SH-SY5Y (cell line): ENCODE measurements around the gene ZNF787.

ENCODE experiments used
- GATA2 ChIP-seq: IDR thresholded peaks from 2 replicates; pipeline ENCODE4 v1.6.1; 2011; ENCODE audit warnings: mild to moderate bottlenecking, low read depth, low read length
- GATA3 ChIP-seq: IDR thresholded peaks from 2 replicates; pipeline ENCODE4 v1.6.1; 2011; ENCODE audit warnings: low read depth, mild to moderate bottlenecking, low read length, moderate library complexity

Gene ZNF787

GRCh38 chr19:56149656-56150038, 28.6 kb upstream of the ZNF787 start:
- no peak for TF ChIP-seq GATA2
- TF ChIP-seq GATA3: no peak

GRCh38 chr19:56148096-56148495, 27.0 kb upstream of the ZNF787 start:
- TF ChIP-seq GATA2: no peak
- TF ChIP-seq GATA3: no peak

- TF ChIP-seq GATA3 (no peak), GATA2 (no peak)
Measured at GRCh38 chr19:56147307-56147706, 26.2 kb upstream of the ZNF787 start.

GRCh38 chr19:56146904-56147303, 25.8 kb upstream of the ZNF787 start:
- TF ChIP-seq GATA3: no peak
- TF ChIP-seq GATA2: no peak

- no peak for TF ChIP-seq GATA3
- no peak for TF ChIP-seq GATA2
Measured at GRCh38 chr19:56145698-56146097, 24.6 kb upstream of the ZNF787 start.

- TF ChIP-seq GATA2: no peak
- TF ChIP-seq GATA3: no peak
Measured at GRCh38 chr19:56144831-56145230, 23.7 kb upstream of the ZNF787 start.

- no peak for TF ChIP-seq GATA3
- no peak for TF ChIP-seq GATA2
Measured at GRCh38 chr19:56144376-56144775, 23.3 kb upstream of the ZNF787 start.

- TF ChIP-seq GATA2 (no peak), GATA3 (no peak)
Measured at GRCh38 chr19:56142897-56143434, 21.9 kb upstream of the ZNF787 start.

GRCh38 chr19:56142087-56142787, 21.1 kb upstream of the ZNF787 start:
- TF ChIP-seq GATA3 (no peak), GATA2 (no peak)

GRCh38 chr19:56141417-56141993, 20.4 kb upstream of the ZNF787 start:
- no peak for TF ChIP-seq GATA3
- TF ChIP-seq GATA2: peak; percentile 47

- TF ChIP-seq GATA3 (no peak), GATA2 (no peak)
Measured at GRCh38 chr19:56140583-56141416, 19.7 kb upstream of the ZNF787 start, which contains the start of gene ZNF444. TSS of gene ZNF444 (plus strand) at chr19:56141287. CDS start at chr19:56146912, 5,625 bp downstream.

GRCh38 chr19:56139847-56140582, 18.9 kb upstream of the ZNF787 start:
- TF ChIP-seq GATA2 (no peak), GATA3 (no peak)

GRCh38 chr19:56138069-56138468, 17.0 kb upstream of the ZNF787 start:
- TF ChIP-seq GATA2: no peak
- TF ChIP-seq GATA3: no peak

GRCh38 chr19:56137405-56137804, 16.3 kb upstream of the ZNF787 start:
- no peak for TF ChIP-seq GATA3
